ENCODE results near the gene MPZL1. TPM values are rescaled to one million over a fixed set of nuclear protein-coding genes. Genes with fewer than 3 reads are reported as not detected.

Gene MPZL1
- total and polyA plus RNA-seq, 2 donors (not counting 3 experiments of a cell fraction or from before 2014, with no cell fraction given), result 41.7 to 99.1 TPM

- H3K27ac ChIP-seq (ENCODE audit: insufficient read depth, low read depth, low read length), result no peak overlapping the region
- H2AFZ ChIP-seq (ENCODE audit: low read depth, low read length), result no peak overlapping the region
- H3K27me3 ChIP-seq (ENCODE audit: control insufficient read depth in 2 of 2, insufficient read depth in 2 of 2, low read length in 2 of 2), result peaks cover 8 to 9% of the 10 kb centered on the region in 2 experiments
- TF ChIP-seq POLR2A (IDR thresholded peaks at IDR 0.05; ENCODE audit: low read depth, low read length) (no peak), FOS (IDR thresholded peaks at IDR 0.05; ENCODE audit: borderline replicate concordance, insufficient read depth, low read length) (no peak), EZH2 (IDR thresholded peaks at IDR 0.05; ENCODE audit: borderline replicate concordance, low read depth, low read length, severe bottlenecking) (no peak), CTCF (IDR thresholded peaks at IDR 0.05; ENCODE audit: extremely low read depth in 1 of 2, insufficient read depth in 1 of 2, low read depth in 1 of 2, low read length in 2 of 2) (no peak), MYC (IDR thresholded peaks at IDR 0.05; ENCODE audit: low read depth, low read length) (no peak), MAX (IDR thresholded peaks at IDR 0.05; ENCODE audit: insufficient read depth, insufficient read length) (no peak), GATA2 (IDR thresholded peaks at IDR 0.05; ENCODE audit: insufficient read depth, insufficient read length, low read depth, low read length) (no peak), POLR2AphosphoS5 (IDR thresholded peaks at IDR 0.05; ENCODE audit: insufficient read depth, low read depth, low read length) (no peak), JUN (IDR thresholded peaks at IDR 0.05; ENCODE audit: borderline replicate concordance, insufficient read depth, insufficient read length, low read depth) (no peak)
- POLR2A ChIA-PET, result no interaction called here
- BruUV-seq (replicated peaks), result no TSS peak
- no peaks in the 10 kb centered on the region for H3K36me3 ChIP-seq (ENCODE audit: control insufficient read depth in 2 of 2, extremely low read depth in 1 of 2, insufficient read depth in 2 of 2, low read length in 2 of 2)
- dilution Hi-C loops (cut with MboI; ENCODE audit: extremely low pct_ligation_motif_present, low sequenced_read_pairs) (no loop called here), intact Hi-C loops (cut with micrococcal nuclease) (no loop called here)
- no peaks in the 10 kb centered on the region for H3K79me2 ChIP-seq (ENCODE audit: control insufficient read depth, insufficient read depth, low read length)
- DNase-seq (ENCODE audit: low read depth, low spot score) (no peak), FAIRE-seq (no peak)
- H3K9me1 ChIP-seq (replicated peaks; ENCODE audit: control insufficient read depth, extremely low read depth, insufficient read depth, low read length), result no peaks in the 10 kb centered on the region
- H4K20me1 ChIP-seq (replicated peaks; ENCODE audit: control insufficient read depth, extremely low read depth, insufficient read depth, low read length), result no peaks in the 10 kb centered on the region
- no peak overlapping the region for H3K4me3 ChIP-seq (replicated peaks in 1 of 3; ENCODE audit: insufficient read depth in 1 of 3, low read depth in 1 of 3, low read length in 3 of 3)
- H3K4me1 ChIP-seq (ENCODE audit: control insufficient read depth, extremely low read depth, insufficient read depth, low read length), result no peaks in the 10 kb centered on the region
- CTCF ChIA-PET, result no interaction called here
- no peak overlapping the region for H3K9ac ChIP-seq (replicated peaks; ENCODE audit: extremely low read depth, insufficient read depth, low read length)
- H3K9me3 ChIP-seq (replicated peaks; ENCODE audit: control insufficient read depth, insufficient read depth, low read length), result no peaks in the 10 kb centered on the region
- H3K4me2 ChIP-seq (ENCODE audit: insufficient read depth, low read length), result no peak overlapping the region
Measured at GRCh38 chr1:167676205-167676915, 45.4 kb upstream of the MPZL1 start.
